Measurements from ENCODE around the gene AFF3. TPM values are rescaled to one million over a fixed set of nuclear protein-coding genes. Genes with fewer than 3 reads are reported as not detected.
A peak's percentile ranks its signal among the peaks of the same experiment; 100 is the strongest.

AFF3 gene
- total RNA-seq, 2 donors from 2014 or later, result 9.9 to 20.1 TPM

- Histone ChIP-seq H3K4me1 (ENCODE audit: control insufficient read depth in 1 of 2, low read depth in 2 of 2) (peaks cover 29 to 74% of the 10 kb centered on the region in 2 donors), H3K4me3 (no peak overlapping the region), H3K9me3 (no peaks in the 10 kb centered on the region), H3K36me3 (no peaks in the 10 kb centered on the region), H3K27ac (peak overlapping the region in 1 of 2 donors; percentile 30), H3K27me3 (replicated peaks; ENCODE audit: insufficient read depth) (no peaks in the 10 kb centered on the region)
- no peak for TF ChIP-seq CTCF (IDR thresholded peaks at IDR 0.05)
- ATAC-seq (ENCODE audit: insufficient number of reproducible peaks, low FRiP score, low read depth), result no peak
- no peak for DNase-seq (ENCODE audit: low spot score)
Measured at GRCh38 chr2:99659874-99660273, 482.5 kb downstream of the AFF3 start.

- DNase-seq (ENCODE audit: low spot score), result no peak
- no peak for ATAC-seq (ENCODE audit: insufficient number of reproducible peaks, low FRiP score, low read depth)
- Histone ChIP-seq H3K27me3 (replicated peaks; ENCODE audit: insufficient read depth) (no peaks in the 10 kb centered on the region), H3K36me3 (no peaks in the 10 kb centered on the region), H3K9me3 (no peaks in the 10 kb centered on the region), H3K4me3 (no peak overlapping the region), H3K27ac (peak overlapping the region; percentile 16 to 28), H3K4me1 (ENCODE audit: control insufficient read depth in 1 of 2, low read depth in 2 of 2) (peaks cover 18 to 53% of the 10 kb centered on the region in 2 donors)
- no peak for TF ChIP-seq CTCF (IDR thresholded peaks at IDR 0.05)
Measured at GRCh38 chr2:99657691-99658258, 484.6 kb downstream of the AFF3 start.

DNA sequence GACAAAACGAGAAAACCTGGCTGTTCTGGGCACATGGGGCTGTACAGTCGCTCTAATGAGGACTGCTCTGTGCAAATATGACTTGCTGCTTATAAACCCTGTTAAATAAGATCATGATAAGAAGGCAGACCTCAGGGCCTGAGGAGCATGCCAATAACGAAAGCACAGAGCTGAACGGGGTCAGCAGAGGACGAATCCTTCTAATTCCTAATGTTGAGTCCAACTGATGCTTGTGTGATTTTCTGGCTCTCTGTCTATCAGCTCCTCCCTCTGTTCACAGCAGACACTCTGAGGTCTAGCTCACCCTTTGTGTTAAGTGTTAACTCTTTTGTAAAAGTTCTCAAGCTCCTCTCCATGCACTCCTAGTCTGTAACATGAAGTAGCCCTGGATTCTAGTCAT lies 485.4 kb downstream of the AFF3 start:
- no peak for TF ChIP-seq CTCF (IDR thresholded peaks at IDR 0.05)
- DNase-seq (ENCODE audit: low spot score) (no peak), ATAC-seq (ENCODE audit: insufficient number of reproducible peaks, low FRiP score, low read depth) (no peak)
- Histone ChIP-seq H3K4me1 (ENCODE audit: control insufficient read depth in 1 of 2, low read depth in 2 of 2) (peaks cover 14 to 46% of the 10 kb centered on the region in 2 donors), H3K27me3 (replicated peaks; ENCODE audit: insufficient read depth) (no peaks in the 10 kb centered on the region), H3K4me3 (no peak overlapping the region), H3K36me3 (no peaks in the 10 kb centered on the region), H3K27ac (peak overlapping the region; percentile 28 to 46), H3K9me3 (no peaks in the 10 kb centered on the region)

DNA sequence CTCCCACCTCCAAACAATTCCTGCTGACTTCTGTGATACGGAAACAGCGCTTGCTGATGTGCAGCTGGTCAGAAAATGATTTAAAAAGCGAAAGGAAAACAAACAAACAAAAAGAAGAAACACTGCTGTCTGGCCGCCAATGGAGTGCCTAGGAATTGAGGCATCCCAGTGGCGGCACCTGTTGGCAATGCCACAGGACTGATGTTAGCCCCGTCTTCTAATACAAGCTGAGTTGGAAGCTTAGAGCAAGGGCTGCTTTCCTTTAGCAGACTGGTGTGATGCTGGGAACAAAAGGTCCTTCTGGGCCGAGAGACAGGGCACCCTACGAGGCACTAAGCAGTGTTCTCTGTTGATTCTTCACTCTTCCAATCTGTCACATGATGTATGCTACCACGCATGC lies 489.0 kb downstream of the AFF3 start:
- no peaks in the 10 kb centered on the region for H3K9me3 ChIP-seq
- no peaks in the 10 kb centered on the region for H3K27me3 ChIP-seq (replicated peaks; ENCODE audit: insufficient read depth)
- no peak for TF ChIP-seq CTCF (IDR thresholded peaks at IDR 0.05)
- no peaks in the 10 kb centered on the region for H3K36me3 ChIP-seq
- no peak overlapping the region for H3K4me3 ChIP-seq
- DNase-seq (ENCODE audit: low spot score), result no peak
- ATAC-seq (ENCODE audit: insufficient number of reproducible peaks, low FRiP score, low read depth), result no peak
- no peak overlapping the region for H3K27ac ChIP-seq
- peaks cover 0 to 33% of the 10 kb centered on the region in 2 donors for H3K4me1 ChIP-seq (ENCODE audit: control insufficient read depth in 1 of 2, low read depth in 2 of 2)

GRCh38 chr2:99652862-99653261 lies 489.5 kb downstream of the AFF3 start:
- no peak overlapping the region for H3K27ac ChIP-seq
- H3K9me3 ChIP-seq, result no peaks in the 10 kb centered on the region
- no peaks in the 10 kb centered on the region for H3K27me3 ChIP-seq (replicated peaks; ENCODE audit: insufficient read depth)
- ATAC-seq (ENCODE audit: insufficient number of reproducible peaks, low FRiP score, low read depth) (no peak), DNase-seq (ENCODE audit: low spot score) (no peak)
- no peak overlapping the region for H3K4me3 ChIP-seq
- TF ChIP-seq CTCF (IDR thresholded peaks at IDR 0.05), result no peak
- H3K4me1 ChIP-seq (ENCODE audit: control insufficient read depth in 1 of 2, low read depth in 2 of 2), result peaks cover 0 to 35% of the 10 kb centered on the region in 2 donors
- H3K36me3 ChIP-seq, result no peaks in the 10 kb centered on the region
